ENCODE results near the gene RAD23A. TPM values are rescaled to one million over a fixed set of nuclear protein-coding genes. Genes with fewer than 3 reads are reported as not detected.

Gene RAD23A
- total and polyA plus RNA-seq, 9 of the 15 experiments (the other 6 are each of a cell fraction or from before 2014, with no cell fraction given), result 9.5 to 181 (median 101) TPM

DNA sequence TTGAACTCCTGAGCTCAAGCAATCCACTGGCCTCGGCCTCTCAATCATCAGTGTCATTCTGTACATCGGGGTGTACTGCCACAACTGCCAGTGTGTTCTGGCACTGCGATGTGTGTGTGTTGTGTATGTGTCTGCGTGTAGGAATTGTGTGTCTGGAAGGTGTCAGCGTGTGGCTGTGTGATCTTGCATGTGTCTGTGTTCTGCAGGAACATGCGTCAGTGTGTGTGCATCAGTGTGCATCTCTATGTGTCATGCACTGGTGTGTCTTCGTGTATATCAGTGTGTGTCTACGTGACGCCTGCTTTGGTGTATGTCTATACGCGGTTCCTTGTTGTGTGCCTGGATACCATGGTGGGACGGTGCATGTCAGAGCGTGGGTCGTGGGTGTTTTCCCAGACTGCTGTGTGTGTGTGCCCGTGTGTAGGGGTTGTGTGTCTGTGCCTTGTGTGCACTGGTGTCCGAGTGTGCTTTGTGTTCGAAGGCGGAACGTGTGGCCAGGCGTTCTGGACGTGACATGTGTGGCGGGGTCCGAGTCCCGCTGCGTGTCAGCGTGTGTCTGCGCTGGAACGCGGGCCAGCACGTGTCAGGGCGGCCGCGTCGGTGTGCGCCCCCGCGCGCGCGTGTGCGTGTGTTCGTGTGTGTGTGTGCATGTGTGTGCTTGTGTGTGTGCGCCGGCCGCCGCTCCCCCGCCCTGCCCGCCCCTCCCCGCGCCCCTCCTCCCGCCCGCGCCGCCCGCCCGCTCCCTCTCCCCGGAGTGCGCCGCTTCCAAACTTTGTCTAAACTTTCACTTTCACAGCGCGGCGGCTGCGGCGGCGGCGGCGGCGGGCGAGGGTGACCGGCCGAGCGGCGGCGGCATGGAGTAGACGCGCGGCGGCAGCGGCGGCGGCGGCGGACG is 49.3 kb downstream of the RAD23A start, which contains the start of gene NFIX (continued):
- TF ChIP-seq KAT7 (CRISPR knock-in tag; IDR thresholded peaks at IDR 0.05; ENCODE audit: borderline replicate concordance) (0 out of 2 replicates have a peak, but pooled peaks have one; percentile 32), ARID4B (CRISPR knock-in tag; IDR thresholded peaks at IDR 0.05) (peak; percentile 76), EP400 (IDR thresholded peaks at IDR 0.05) (peak; percentile 68; the same call in 1 of the 2 replicates), MYC (IDR thresholded peaks at IDR 0.05; ENCODE audit: low read depth, low read length) (peak; percentile 84; the same call in 1 of the 2 replicates), MYC (CRISPR knock-in tag; IDR thresholded peaks at IDR 0.05; ENCODE audit: borderline replicate concordance, low read depth) (no peak), GABPA (tag; conservative IDR thresholded peaks at IDR 0.05; ENCODE audit: low read depth) (no peak), CTBP1 (IDR thresholded peaks at IDR 0.05; ENCODE audit: borderline replicate concordance) (peak; percentile 73; the same call in 1 of the 2 replicates), POLR2A (conservative IDR thresholded peaks at IDR 0.05) (0 out of 2 replicates have a peak, but pooled peaks have one; percentile 28), U2AF1 (optimal IDR thresholded peaks at IDR 0.05; ENCODE audit: low read depth, low read length) (no peak), TOE1 (IDR thresholded peaks at IDR 0.05; ENCODE audit: borderline replicate concordance) (peak; percentile 47; the same call in 1 of the 2 replicates), TOE1 (CRISPR knock-in tag; IDR thresholded peaks at IDR 0.05; ENCODE audit: borderline replicate concordance, low read depth) (no peak), CREM (IDR thresholded peaks at IDR 0.05; ENCODE audit: low read depth) (peak; percentile 59; the same call in 1 of the 2 replicates), MBD1 (CRISPR knock-in tag; IDR thresholded peaks at IDR 0.05) (0 out of 2 replicates have a peak, but pooled peaks have one; percentile 31), HIVEP1 (CRISPR knock-in tag; IDR thresholded peaks at IDR 0.05) (no peak), PHB2 (IDR thresholded peaks at IDR 0.05; ENCODE audit: low read depth) (0 out of 2 replicates have a peak, but pooled peaks have one; percentile 29), GABPB1 (CRISPR knock-in tag; IDR thresholded peaks at IDR 0.05) (no peak; the same call in 1 of the 2 replicates), KLF6 (CRISPR knock-in tag; IDR thresholded peaks at IDR 0.05; ENCODE audit: borderline replicate concordance) (no peak), SUPT5H (IDR thresholded peaks at IDR 0.05) (peak; percentile 34; the same call in 1 of the 2 replicates), NR2F6 (CRISPR knock-in tag; IDR thresholded peaks at IDR 0.05) (no peak)
- TF ChIP-seq, protein P1, sequence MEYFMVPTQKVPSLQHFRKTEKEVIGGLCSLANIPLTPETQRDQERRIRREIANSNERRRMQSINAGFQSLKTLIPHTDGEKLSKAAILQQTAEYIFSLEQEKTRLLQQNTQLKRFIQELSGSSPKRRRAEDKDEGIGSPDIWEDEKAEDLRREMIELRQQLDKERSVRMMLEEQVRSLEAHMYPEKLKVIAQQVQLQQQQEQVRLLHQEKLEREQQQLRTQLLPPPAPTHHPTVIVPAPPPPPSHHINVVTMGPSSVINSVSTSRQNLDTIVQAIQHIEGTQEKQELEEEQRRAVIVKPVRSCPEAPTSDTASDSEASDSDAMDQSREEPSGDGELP (CRISPR knock-in tag; IDR thresholded peaks at IDR 0.05; ENCODE audit: borderline replicate concordance), result peak; percentile 28; the same call in 1 of the 2 replicates

Data from K562 (cell line).